SW480 (cell line): ENCODE results near the gene NPBWR2.

Experiments used
- DNase-seq: peaks from one replicate; pipeline ENCODE4 v3.0.0-alpha.2; 2016; ENCODE audit warnings: low spot score

Gene NPBWR2

DNA sequence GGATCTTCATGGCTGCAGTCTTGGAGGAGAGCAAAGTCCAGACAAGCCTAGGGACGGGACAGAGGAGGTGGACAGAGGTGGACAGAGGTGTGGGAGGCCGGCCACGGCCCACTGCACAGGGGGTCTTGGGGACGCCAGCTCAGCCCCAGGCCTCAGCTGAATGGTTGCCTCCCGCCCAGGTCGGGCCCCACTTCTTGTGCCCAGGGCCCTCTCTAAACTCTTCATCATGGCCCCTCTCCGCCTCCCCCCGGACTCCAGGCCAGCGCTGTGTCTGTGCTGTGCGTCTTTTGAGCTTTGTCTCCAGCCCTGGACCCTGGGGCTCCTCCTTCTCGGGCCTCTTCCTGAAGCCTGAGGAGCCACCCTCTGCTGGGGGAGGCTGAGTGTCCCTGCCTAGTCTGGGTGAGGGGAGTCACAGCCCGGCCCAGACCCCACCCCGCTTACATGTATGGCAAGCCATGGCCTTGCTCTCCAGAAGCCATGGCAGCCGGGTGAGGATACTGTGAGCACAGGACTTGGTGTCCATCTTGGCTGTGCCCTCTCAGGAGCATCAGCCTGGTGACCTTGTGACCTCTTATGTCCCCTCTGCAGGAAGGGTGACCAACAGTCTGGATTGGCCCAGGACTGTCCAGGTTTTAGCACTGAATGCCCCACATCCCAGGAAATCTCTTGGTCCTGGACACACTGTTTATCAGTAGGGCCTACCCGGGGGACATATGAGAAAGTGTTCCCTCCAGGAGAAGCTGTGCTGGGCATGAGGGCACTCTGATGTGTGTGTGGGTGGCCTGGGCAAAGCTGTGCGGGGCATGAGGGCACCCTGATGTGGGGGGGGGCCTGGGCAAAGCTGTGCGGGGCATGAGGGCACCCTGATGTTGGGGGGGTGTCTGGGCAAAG is 9.4 kb upstream of the NPBWR2 start:
- no peak for DNase-seq

DNA sequence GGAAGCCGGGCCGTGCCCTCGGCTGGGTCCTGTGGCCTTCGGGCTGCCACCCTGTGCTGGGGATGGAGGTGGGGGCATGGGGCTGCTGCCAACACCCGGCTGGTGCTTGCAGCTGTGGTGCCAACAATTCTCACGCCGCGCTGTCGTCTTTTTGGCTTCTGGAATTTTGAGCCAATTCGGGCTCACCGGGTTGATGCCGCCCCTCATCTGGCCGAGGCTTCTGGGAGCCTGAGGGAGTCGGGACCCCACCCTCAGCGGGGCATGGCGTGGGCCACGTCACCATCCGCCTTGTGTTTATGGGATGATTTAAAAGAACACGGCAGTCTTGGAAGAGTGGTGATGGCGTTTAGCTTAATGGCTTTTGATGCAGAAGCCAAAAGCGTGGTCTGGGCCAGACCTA is 8.7 kb upstream of the NPBWR2 start:
- no peak for DNase-seq

DNA sequence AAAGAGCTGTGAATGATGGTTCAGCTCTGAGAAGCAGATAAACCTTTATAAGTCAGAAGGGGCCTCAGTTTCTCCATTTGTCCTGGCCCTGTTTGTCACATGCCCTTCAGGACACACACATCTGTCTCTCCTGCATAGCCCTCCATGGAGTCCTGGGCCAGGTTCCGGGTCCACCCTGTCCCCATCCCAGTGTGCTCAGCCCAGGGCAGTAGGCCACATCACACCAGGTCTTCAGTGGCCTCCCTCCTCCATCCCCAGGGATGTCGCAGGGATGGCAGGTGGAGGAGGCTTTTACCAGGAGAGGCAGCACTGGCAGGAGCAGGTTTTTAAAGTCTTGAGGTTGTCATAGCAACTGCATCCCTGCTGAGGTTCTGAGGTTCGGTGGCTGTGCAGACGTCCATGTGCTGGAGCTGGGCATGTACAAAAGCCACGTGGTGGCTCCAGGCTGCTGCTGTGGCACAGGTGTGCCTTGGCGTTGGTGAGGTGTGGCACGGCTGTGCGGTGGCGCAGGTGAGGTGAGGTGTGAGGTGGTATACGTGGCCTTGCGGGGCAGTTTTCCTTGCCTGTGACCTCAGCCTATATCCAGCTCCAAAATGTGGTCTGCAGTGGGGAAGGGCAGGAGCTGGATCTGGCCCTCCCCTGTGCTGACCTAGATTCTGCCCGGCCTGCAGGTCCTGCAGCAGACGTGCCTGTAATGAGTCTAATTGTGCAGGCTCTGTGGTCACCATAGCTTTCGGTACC is 8.0 kb upstream of the NPBWR2 start:
- DNase-seq: no peak

DNA sequence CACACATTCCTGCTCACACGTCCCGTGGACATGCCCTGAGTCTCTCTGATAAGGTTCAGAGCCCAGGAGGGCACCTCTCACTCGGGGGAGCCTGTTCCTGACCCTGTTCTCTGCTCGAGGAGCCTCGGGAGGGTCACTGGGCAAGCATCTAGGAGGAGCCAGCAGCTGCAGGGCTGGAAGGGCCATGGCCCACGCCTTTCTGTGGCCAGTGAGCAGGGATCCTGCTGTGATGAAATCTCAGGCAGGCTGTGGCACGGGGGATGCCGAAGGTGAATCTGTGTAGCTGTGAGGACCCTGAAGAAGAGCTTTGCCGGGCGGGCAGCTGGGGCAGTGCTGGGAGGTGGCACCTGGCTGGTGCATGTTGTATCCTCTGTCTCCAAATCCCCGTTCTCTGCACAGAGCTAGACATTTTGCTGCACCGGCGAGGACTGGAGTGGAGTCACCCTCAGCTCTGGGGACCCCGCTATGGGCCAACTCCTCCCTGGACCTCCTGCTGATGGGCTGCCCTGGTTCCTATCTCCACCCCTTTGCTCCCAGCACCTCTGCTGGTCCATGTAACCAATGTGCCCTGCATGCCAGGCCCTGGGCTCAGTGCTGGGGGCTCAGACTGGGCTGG is 7.1 kb upstream of the NPBWR2 start:
- DNase-seq: no peak

DNA sequence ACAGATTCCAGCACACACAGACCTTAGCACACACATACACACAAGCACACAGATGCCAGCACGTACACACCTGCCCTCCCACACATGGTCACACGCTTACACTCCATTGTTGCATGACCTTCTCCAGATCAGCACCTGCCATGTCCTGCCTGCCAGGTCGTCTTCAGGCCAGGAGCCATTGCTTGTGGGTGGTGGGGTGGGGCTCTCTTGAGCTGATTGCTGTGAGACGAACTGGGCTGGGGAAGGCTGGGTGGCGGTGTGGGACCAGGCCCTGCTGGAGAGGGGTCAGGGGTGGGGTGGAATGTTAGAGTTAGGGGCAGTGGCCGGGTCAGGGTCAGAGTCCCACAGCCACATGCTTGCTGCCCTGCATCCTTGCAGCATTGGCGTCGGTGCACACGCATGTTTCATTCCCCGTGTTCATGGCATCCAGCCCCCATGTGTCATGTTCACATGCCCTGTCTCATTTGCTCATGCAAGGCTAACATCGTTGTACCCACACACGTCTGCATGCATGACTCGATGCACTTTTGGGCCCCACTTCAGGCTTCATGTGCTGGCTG is 6.5 kb upstream of the NPBWR2 start:
- no peak for DNase-seq

DNA sequence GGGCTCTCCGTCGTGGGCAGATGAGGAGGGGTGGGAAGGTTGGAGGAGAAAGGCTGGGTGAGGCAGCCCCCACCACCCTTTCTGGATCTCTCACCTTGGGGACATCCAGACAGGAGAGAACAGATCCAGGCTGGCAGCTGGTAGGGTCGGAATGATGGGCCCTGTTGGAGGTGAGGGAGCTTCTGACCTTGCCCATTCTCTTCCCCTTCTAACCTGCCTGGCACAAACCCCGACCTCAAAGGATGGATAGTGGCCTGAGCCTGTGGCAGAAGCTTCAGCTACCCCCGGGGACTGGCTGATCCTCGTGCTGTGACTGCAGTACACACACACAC is 6.0 kb upstream of the NPBWR2 start:
- no peak for DNase-seq

DNA sequence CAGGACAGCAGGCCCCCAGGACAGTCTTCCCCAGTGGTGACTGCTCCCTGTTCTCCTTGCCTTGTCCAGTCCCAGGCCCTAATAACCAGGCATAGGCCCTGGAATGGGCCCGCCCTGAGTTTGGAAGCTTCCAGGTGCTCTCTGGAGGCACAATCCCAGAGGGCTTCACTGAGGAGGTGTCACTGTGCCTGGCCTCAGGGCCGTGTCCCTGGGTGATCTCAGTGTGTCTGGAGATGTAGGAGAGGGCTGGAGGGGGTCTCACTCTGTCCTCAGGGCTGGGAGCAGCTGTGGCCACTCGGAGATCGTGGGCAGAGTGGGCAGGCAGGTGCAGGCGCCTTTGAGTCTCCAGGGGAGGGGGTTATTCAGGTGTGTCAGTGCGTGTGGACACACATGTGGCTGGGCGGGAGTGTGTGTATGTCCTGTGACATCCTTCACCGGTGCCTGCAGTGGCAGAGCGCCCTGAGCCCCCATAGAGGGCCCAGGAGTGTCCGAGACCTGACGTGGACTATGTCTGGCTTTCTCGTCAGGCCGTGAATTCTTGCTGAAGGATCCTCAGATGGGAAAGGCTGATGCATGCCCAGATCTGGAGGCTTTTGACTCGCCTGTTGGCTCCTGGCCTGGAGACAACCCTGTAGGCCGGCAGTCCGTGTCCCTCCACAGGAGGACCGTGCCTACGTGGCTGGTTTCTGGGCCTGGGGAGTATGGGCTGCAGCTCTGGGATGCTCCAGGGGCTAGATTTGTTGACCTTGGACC is 5.5 kb upstream of the NPBWR2 start:
- DNase-seq: no peak

DNA sequence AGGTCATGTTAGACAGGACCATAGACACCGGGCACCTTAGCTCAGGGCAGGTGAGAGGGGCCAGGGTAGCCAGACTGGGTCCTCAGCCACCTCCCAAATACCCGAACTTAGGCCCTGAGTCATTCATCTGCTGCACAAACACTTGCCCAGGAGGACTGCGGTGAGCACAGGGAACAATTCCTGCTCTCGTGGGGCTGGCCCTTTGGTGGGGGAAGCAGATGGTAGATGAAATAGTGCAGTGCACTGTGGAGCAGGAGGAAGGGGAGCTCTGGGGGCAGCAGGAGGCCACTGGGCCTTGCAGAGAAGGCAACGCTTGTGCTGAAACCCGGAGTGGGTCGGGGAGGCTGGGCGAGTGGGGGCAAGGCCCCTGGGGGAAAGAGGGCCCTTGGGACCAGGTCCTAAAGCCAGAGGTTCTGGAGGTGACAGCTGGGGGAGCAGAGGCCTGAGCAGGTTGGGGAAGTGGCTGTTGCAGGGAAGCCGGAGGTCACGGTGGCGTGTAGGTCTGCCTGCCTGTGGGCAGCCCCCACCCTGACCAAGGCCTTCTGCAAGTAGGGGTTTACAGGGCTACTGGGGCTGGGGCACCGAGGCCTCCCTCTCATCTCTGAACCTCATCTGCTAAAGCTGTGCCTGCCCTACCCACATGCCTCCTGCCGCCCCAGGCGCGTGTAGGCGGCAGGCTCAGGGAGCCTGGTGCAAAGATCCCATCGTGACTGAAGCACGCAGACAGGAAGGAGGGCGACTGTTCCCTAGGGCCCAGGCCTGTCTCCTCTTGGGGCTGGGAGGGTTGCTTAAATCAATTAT is 4.7 kb upstream of the NPBWR2 start:
- no peak for DNase-seq

DNA sequence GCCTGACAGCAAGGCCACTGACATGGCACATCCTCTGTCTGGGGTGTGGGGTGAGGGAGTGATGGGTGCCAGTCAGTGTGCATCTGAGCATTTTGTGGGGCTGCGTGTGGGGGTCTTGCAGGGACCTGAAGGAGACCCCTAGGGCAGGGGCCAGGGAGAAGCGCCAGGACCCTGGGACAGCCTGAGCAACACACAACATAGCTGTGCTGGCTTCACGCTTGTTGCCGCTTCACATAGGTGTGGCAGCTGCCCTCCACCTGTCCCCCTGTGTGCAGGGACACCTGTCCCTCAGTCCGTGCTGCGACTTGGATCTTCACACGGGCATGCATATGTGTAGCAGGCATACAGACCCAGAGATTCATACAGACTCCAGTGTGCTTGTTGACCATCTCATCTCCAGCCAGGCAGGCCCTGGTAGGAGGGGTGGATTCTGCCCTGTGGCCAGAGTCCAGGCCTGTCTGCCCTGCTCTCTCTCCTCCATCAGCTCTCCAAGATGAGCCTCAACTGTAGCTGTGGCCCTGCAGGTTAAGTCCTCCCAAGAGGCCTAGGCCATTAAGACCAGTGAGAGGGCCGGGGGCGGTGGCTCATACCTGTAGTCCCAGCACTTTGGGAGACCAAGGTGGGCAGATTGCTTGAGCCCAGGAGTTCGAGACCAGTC is 3.2 kb upstream of the NPBWR2 start:
- DNase-seq: no peak

DNA sequence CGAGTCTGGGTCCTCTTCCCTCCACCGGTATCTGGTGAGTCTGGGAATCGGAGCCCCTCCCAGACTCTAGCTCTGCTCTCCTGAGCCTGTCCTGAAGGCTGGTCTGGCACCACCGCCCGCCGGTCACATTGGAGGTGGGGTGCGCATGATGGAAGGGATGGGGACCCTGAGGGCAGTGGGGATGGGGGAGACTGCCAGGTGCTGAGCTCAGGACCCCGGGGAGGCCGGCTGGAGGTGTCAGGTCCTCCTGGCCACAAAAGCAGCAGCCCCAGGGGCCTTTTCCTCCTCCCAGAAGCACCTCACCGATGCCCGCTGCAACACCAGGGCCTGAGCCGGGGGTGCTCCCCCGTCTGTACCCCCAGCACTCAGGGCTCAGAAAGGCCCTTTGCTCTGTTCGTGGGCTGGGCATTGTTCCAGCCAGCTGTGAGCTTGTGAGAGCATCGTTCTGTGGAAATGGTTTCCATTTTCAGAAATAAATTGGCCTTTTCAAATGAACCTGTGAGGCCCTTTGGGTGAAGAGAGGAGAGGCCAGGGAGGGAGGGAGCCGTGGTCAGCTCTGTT is 2.5 kb upstream of the NPBWR2 start:
- no peak for DNase-seq

DNA sequence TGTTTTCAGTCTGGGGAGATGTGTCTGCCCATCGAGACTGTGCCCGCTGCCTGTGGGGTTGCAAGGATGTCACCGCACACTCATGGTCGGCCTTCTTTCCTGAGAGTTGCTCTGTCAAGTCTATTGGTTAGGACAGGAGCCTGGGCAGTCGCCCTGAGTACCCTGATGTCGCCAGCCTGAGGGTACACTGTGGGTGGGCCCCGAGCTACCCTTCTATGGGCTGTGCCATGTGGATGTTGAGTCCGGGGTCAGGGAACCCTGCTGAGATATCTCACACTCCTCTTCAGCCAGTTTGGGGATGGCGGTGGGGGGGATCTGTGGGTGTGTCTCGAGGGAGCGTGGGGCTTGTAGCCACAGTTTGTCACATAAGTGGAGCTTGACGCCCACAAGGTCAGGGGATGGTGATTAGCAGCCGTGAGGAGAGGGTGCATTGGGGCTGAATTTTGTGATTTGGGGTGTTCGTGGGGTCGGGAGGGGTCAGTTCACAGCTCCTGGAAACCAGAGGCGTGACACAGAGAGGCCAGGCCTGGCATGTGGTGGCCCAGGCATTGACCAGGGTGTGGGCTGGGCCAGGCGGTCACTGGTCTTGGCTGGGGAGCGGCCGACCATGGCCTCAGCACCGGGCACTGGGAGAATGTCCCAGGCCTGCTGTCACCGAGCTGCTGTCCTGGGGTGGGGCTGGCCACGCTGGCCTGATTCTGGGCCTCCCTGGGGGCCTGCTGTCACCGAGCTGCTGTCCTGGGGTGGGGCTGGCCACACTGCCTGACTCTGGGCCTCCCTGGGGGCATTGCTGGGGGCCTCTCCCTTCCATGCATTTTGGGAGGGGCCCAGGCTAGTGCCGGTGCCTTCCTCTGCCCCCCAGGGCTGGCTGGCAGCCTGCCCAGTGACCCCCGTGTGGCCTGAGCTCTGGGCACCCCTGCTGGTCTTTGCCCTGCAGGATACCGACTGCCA is 1.6 kb upstream of the NPBWR2 start:
- no peak for DNase-seq

DNA sequence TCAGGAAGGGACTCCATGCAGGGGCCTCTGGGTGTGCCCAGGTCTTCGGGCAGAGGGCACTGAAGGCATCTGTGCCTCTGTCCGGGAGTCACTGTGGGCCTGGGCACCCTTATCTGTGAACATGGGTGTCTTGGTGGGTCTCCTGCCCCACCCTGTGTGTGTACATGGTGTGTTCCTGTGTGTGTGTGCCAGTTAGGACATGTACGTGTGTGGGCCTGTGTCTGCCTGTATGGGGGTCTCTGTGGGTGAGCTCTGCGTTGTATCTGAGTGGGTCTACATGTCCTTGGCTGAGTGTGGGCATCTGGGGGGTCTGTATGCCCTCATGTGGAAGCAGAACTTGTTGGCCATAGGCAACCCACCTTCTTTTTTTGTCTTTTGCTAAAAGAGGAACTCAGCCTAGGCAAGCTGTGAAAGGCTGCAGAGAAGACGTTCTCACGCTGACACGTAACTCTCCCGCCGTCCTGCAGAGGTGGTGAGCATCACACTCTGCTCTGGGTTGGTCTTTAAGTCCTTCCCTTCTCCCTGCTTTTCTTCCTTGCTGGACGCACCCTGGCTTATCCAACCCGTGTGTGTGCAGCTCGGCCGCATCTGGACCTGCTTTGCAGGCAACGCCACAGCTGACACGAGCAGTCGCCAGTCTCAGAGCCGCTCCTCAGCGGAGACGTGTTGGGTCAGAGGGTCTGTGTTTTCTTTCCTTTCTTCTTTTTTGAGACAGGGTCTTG is 532 bp upstream of the NPBWR2 start:
- DNase-seq: no peak

DNA sequence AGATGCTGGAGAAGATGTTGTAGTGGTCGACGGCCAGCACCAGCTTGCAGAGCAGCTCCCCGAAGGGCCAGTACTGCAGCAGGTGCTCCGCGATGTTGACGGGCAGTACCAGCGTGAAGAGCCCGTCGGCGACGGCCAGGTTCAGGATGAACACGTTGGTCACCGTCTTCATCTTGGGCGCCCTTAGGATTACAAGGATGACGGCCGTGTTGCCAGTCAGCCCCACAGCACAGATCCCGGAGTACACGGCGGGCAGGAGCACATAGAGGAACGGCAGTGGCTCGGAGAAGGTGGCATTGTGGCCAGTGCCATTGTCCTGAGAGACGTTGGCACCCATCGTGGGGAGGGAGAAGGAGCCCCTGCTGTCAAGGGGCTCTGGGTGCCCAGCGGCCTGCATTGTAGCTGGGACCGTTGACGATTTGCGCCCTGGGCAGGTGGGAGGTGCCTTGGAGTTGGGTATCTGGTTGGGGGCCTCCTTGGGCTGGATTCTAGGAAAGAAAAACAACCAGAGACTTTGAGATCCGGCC is 867 bp downstream of the NPBWR2 start:
- no peak for DNase-seq

DNA sequence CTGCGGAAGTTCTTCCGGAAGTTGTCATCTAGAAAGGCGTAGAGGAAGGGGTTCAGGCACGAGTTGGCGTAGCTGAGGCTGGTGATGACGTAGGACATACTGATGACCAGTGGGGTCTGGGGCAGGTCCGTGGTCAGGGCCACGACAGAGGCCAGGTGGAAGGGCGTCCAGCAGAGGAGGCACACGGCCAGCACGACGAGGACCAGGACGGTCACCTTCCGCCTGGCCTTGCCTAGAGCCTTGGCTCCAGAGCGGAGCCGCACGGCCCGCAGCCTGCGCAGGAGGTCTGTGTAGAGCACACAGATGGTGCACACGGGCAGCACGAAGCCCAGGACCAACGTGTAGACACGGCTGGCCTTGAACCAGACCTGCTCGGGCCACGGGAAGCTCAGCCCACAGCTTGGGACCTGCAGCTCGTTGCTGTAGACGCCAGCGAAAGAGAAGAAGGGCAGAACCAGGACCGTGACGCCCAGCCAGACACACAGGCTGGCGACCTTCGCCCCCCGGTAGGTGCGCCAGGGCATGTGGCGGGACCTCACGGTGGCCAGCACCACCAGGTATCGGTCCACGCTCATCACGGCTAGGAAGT is 1.4 kb downstream of the NPBWR2 start:
- no peak for DNase-seq

DNA sequence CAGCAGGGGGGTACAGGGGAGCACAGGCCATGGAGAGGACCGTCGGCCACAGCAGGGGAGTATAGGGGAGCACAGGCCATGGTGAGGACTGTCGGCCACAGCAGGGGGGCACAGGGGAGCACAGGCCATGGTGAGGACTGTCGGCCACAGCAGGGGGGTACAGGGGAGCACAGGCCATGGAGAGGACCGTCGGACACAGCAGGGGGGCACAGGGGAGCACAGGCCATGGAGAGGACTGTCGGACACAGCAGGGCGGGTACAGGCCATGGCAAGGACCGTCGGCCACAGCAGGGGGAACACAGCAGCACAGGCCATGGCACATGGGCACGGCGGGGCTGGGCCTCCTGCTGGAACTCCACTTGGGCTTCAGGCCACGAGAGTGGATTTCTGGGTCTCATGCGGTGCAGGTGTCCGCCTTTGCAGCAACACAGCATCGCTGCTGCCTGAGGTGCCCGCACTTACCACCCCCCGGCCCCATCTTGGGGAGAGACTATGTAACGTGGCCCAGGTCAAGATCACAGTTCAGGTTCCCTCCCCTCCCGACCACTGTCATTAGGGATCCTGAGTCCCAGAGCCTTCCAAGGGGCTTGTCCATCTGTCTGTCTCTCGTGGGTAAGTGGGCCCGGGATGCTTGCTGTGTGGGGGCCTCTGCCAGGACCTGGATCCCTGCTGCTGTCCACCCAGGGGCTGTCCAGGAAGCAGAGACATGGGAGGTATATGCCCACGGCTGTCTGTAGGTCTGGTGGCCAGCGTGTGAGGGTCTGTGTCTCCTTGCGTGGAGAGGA is 2.5 kb downstream of the NPBWR2 start:
- no peak for DNase-seq

DNA sequence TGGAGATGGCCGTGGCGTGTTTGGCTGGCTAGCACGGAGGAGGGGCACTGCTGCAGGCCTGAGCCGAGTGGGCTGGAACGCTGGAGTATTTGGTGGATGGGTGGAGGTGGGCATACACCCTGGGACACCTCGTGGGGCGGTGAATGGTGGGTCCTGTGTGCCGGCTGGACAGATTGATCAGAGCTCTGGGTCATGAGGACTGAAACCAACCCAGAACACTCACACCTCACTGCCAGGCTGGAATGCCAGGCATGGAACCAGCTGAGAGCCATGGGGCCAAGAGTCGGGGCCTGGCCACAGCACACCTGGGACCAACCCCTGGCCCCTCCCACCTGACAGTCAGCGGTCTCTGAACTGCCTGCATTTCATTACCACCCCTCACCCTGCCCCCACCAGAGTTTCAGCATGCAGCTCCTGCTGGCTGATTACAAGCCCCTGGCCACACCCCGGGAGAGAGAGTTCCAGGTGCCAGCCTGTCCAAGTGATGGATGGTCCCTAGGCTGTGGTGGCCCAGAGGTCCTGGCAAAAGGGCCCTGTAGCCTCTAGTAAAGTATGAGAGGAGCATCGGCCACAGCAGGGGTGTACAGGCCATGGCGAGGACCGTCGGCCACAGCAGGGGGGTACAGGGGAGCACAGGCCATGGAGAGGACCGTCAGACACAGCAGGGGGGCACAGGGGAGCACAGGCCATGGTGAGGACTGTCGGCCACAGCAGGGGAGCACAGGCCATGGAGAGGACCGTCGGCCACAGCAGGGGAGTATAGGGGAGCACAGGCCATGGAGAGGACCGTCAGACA is 3.3 kb downstream of the NPBWR2 start:
- no peak for DNase-seq
